Endothelial cell of umbilical vein (primary cell): ENCODE data around the gene CFAP46. TPM values are rescaled to one million over a fixed set of nuclear protein-coding genes. Genes with fewer than 3 reads are reported as not detected.

Source experiments
- BruUV-seq: library from RNA; stranded (reverse); fragments of 400-500 nt; replicated peaks from 2 replicates; lab custom pipeline; 2021; lab: Mats Ljungman, UMichigan
- CTCF ChIA-PET: fragments of 300-600, 350-600 bp; sonication (Branson Sonifier 250); formaldehyde crosslinking; loops from one replicate; lab custom pipeline; 2021; ENCODE audit warnings: antibody characterized with exemption, inconsistent platforms; lab: Charles Lee
- POLR2A ChIA-PET: fragments of 300-600, 350-600 bp; sonication (Branson Sonifier 250); formaldehyde crosslinking; loops from one replicate; lab custom pipeline; 2021; ENCODE audit warnings: antibody characterized with exemption, inconsistent platforms; lab: Charles Lee
- DNase-seq: peaks from one replicate; pipeline ENCODE4 v3.0.0-alpha.2; 2011; ENCODE audit warnings: low read depth, low spot score
- FAIRE-seq: peaks from 2 replicates; lab custom pipeline; 2011; peaks lifted over from hg19 to GRCh38; lab: Jason Lieb, UNC
- H2AFZ ChIP-seq: 2 replicates; pipeline ENCODE4 v1.6.0; 2012; ENCODE audit warnings: low read depth, low read length, control low read depth, inconsistent platforms
- H3K27ac ChIP-seq: 2 replicates; pipeline ENCODE4 v1.5.1; 2011; ENCODE audit warnings: low read depth, mild to moderate bottlenecking, control low read depth, low read length, moderate library complexity; ENCODE audit not compliant: insufficient read depth
- H3K27me3 ChIP-seq, 2 experiments: 2 replicates each; pipeline versions ENCODE4 v1.6.0 to v1.6.1; 2011; ENCODE audit warnings: low read length in 2 of 2, mixed read lengths in 1 of 2; ENCODE audit not compliant: control insufficient read depth in 2 of 2, insufficient read depth in 2 of 2
- H3K36me3 ChIP-seq, 2 experiments: 2 replicates in 1 of 2; 3 replicates in 1 of 2; pipeline ENCODE4 v1.5.1; 2011; ENCODE audit warnings: low read length in 2 of 2, mild to moderate bottlenecking in 1 of 2, moderate library complexity in 1 of 2; ENCODE audit not compliant: control insufficient read depth in 2 of 2, insufficient read depth in 2 of 2; ENCODE audit errors: extremely low read depth in 1 of 2
- H3K4me1 ChIP-seq: 3 replicates; pipeline ENCODE4 v1.5.1; 2011; ENCODE audit warnings: mild to moderate bottlenecking, low read length; ENCODE audit not compliant: control insufficient read depth, insufficient read depth; ENCODE audit errors: extremely low read depth
- H3K4me2 ChIP-seq: 2 replicates; pipeline ENCODE4 v1.6.1; 2011; ENCODE audit warnings: low read length, control low read depth, mixed read lengths; ENCODE audit not compliant: insufficient read depth
- H3K4me3 ChIP-seq, 3 experiments: fragments of 200-600 bp in 1 of 3; sonication (generic), shearing (Covaris generic) in 1 of 3; replicated peaks in 1 of 3; 2 replicates each; pipeline ENCODE4 v1.5.1; 2011 to 2016; ENCODE audit warnings: control low read depth in 3 of 3, low read length in 3 of 3, mild to moderate bottlenecking in 2 of 3, inconsistent platforms in 1 of 3, low read depth in 1 of 3, moderate library complexity in 1 of 3; ENCODE audit not compliant: insufficient read depth in 1 of 3
- H3K79me2 ChIP-seq: 2 replicates; pipeline ENCODE4 v1.6.0; 2012; ENCODE audit warnings: low read length, inconsistent platforms; ENCODE audit not compliant: control insufficient read depth, insufficient read depth
- H3K9ac ChIP-seq: replicated peaks from 2 replicates; pipeline ENCODE3; 2011; ENCODE audit warnings: low read length, control low read depth; ENCODE audit not compliant: insufficient read depth; ENCODE audit errors: extremely low read depth
- H3K9me1 ChIP-seq: replicated peaks from 3 replicates; pipeline ENCODE4 v1.6.0; 2011; ENCODE audit warnings: mild to moderate bottlenecking, low read length; ENCODE audit not compliant: control insufficient read depth, insufficient read depth; ENCODE audit errors: extremely low read depth
- H3K9me3 ChIP-seq: replicated peaks from 2 replicates; pipeline ENCODE4 v1.5.1; 2012; ENCODE audit warnings: low read length, inconsistent platforms; ENCODE audit not compliant: control insufficient read depth, insufficient read depth
- H4K20me1 ChIP-seq: replicated peaks from 2 replicates; pipeline ENCODE3; 2011; ENCODE audit warnings: mild to moderate bottlenecking, low read length; ENCODE audit not compliant: control insufficient read depth, insufficient read depth; ENCODE audit errors: extremely low read depth
- CTCF ChIP-seq, 2 donors: IDR thresholded peaks; 1 replicate in 1 of 2; 2 replicates in 1 of 2; pipeline ENCODE4 v1.5.1; 2011; ENCODE audit warnings: low read length in 2 of 2, mild to moderate bottlenecking in 2 of 2, moderate library complexity in 2 of 2, control low read depth in 1 of 2, inconsistent platforms in 1 of 2, low read depth in 1 of 2; ENCODE audit not compliant: insufficient read depth in 1 of 2; ENCODE audit errors: extremely low read depth in 1 of 2
- EZH2 ChIP-seq: IDR thresholded peaks from 2 replicates; pipeline ENCODE4 v1.6.1; 2012; ENCODE audit warnings: borderline replicate concordance, low read depth, mild to moderate bottlenecking, moderate library complexity, low read length, inconsistent platforms; ENCODE audit not compliant: severe bottlenecking
- FOS ChIP-seq: IDR thresholded peaks from 2 replicates; pipeline ENCODE4 v1.6.1; 2011; ENCODE audit warnings: mild to moderate bottlenecking, low read length, moderate library complexity, borderline replicate concordance; ENCODE audit not compliant: insufficient read depth
- GATA2 ChIP-seq: IDR thresholded peaks from 2 replicates; pipeline ENCODE4 v1.7.0; 2011; ENCODE audit warnings: low read depth, mild to moderate bottlenecking, moderate library complexity, mixed read lengths, low read length; ENCODE audit not compliant: insufficient read length, insufficient read depth
- JUN ChIP-seq: IDR thresholded peaks from 2 replicates; pipeline ENCODE4 v1.6.1; 2011; ENCODE audit warnings: borderline replicate concordance, low read depth; ENCODE audit not compliant: insufficient read length, insufficient read depth
- MAX ChIP-seq: IDR thresholded peaks from 2 replicates; pipeline ENCODE4 v1.6.1; 2011; ENCODE audit not compliant: insufficient read depth, insufficient read length
- MYC ChIP-seq: IDR thresholded peaks from one replicate; pipeline ENCODE4 v1.6.1; 2011; ENCODE audit warnings: mild to moderate bottlenecking, low read depth, low read length
- POLR2A ChIP-seq: IDR thresholded peaks from 2 replicates; pipeline ENCODE4 v1.6.1; 2012; ENCODE audit warnings: low read depth, mild to moderate bottlenecking, control low read depth, low read length
- POLR2AphosphoS5 ChIP-seq: IDR thresholded peaks from 2 replicates; pipeline ENCODE4 v1.6.1; 2012; ENCODE audit warnings: low read depth, mild to moderate bottlenecking, control low read depth, low read length, moderate library complexity; ENCODE audit not compliant: insufficient read depth
- dilution Hi-C: fragments of 300-500 bp; cut with MboI; formaldehyde crosslinking; loops from one replicate; pipeline ENCODE4 v1.15.0; 2019; ENCODE audit warnings: low sequenced_read_pairs; ENCODE audit not compliant: extremely low pct_ligation_motif_present
- intact Hi-C: fragments of 100-400 bp; cut with micrococcal nuclease; formaldehyde crosslinking; loops from one replicate; pipeline ENCODE4 v1.10.0; 2022
- polyA plus RNA-seq, 4 experiments: library from polyadenylated mRNA; depleted of rRNA in 3 of 4; stranded (reverse) in 3 of 4; unstranded in 1 of 4; fragments of >200 nt; gene quantifications; 2 replicates each; pipeline versions ENCODE4 v1.2.1 to v1.2.3, GENCODE V29; 2011 to 2012; ENCODE audit warnings: missing spikeins in 1 of 4
- total RNA-seq: library from RNA; stranded (reverse); gene quantifications from 2 replicates; pipeline ENCODE4 v1.2.3, GENCODE V29; 2021

CFAP46 gene
- total and polyA plus RNA-seq, 2 donors (not counting 3 experiments of a cell fraction or from before 2014, with no cell fraction given) = 0.75 to 0.98 TPM

GRCh38 chr10:132836248-132836831 is 106.0 kb downstream of the CFAP46 start:
- dilution Hi-C loops = no loop called here
- no peak overlapping the region for H3K27ac ChIP-seq
- no peaks in the 10 kb centered on the region for H3K9me1 ChIP-seq
- no peaks in the 10 kb centered on the region for H3K27me3 ChIP-seq
- no peak overlapping the region for H3K4me3 ChIP-seq
- POLR2A ChIA-PET = no interaction called here
- H3K4me1 ChIP-seq = no peaks in the 10 kb centered on the region
- CTCF ChIA-PET = no interaction called here
- H3K4me2 ChIP-seq = no peak overlapping the region
- no TSS peak for BruUV-seq
- TF ChIP-seq MYC (no peak), CTCF (IDR thresholded peaks at IDR 0.05; ENCODE audit: extremely low read depth in 1 of 2, insufficient read depth in 1 of 2, low read depth in 1 of 2, low read length in 2 of 2) (no peak), FOS (no peak), EZH2 (no peak), POLR2AphosphoS5 (no peak), GATA2 (no peak), JUN (no peak), POLR2A (no peak), MAX (no peak)
- DNase-seq (no peak), FAIRE-seq (no peak)
- H3K79me2 ChIP-seq = no peaks in the 10 kb centered on the region
- no peaks in the 10 kb centered on the region for H4K20me1 ChIP-seq
- H3K9me3 ChIP-seq = no peaks in the 10 kb centered on the region
- intact Hi-C loops = loop anchor here (2.0 kb wide), 2 partner anchors 68 to 288 kb away; no protein-coding TSS in a partner anchor
- H3K9ac ChIP-seq = no peak overlapping the region
- no peaks in the 10 kb centered on the region for H3K36me3 ChIP-seq
- no peak overlapping the region for H2AFZ ChIP-seq
